Measurements from ENCODE around the gene DCLRE1C. TPM values are rescaled to one million over a fixed set of nuclear protein-coding genes. Genes with fewer than 3 reads are reported as not detected.

DCLRE1C gene
- total and polyA plus RNA-seq, 2 of the 8 experiments (the other 6 are each of a cell fraction or from before 2014, with no cell fraction given): 0.77 to 7.4 TPM

DNA sequence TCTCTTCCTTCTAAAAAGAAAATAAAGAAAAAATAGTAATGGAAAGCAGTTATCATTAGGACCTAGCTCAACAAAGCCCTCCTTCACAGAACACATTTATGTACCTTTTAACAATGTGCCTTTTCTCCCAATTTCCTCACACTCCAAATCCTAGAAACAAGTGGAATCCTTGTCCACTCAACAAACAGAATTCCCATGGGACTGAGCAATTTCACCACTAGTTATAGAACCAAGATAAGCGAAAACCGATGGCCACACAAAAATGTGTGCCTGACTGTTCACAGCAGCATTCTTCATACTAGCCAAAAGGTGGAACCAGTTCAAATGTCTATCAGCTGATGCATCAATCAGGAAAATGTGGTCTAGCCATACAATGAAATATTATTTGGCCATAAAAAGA lies 17.3 kb downstream of the DCLRE1C start:
- H4K91ac ChIP-seq (replicated peaks; ENCODE audit: insufficient read length, low read length): no peak overlapping the region
- no peak overlapping the region for H3K14ac ChIP-seq (ENCODE audit: insufficient read length)
- H3K4ac ChIP-seq (replicated peaks; ENCODE audit: insufficient read length, low read depth, low read length): no peak overlapping the region
- H3K4me2 ChIP-seq (ENCODE audit: insufficient read depth in 1 of 2, low read depth in 2 of 2, low read length in 2 of 2): no peak overlapping the region
- H3K56ac ChIP-seq (replicated peaks; ENCODE audit: insufficient read length, low read depth, low read length): no peak overlapping the region
- H3K9me3 ChIP-seq (ENCODE audit: insufficient read depth in 2 of 2, low read depth in 1 of 2, low read length in 1 of 2): no peaks in the 10 kb centered on the region
- H4K8ac ChIP-seq (ENCODE audit: extremely low read depth, insufficient read depth, low read length): no peak overlapping the region
- H2AK5ac ChIP-seq (ENCODE audit: low read depth, low read length): no peak overlapping the region
- ChIA-PET CTCF (ENCODE audit: partially characterized antibody) (interaction anchor here (0.5 to 1.2 kb wide), 3 partner anchors 10 to 37 kb away, joined by 3 read pairs; no protein-coding TSS in a partner anchor), POLR2A (ENCODE audit: partially characterized antibody) (no interaction called here)
- no peaks in the 10 kb centered on the region for H3K79me1 ChIP-seq (ENCODE audit: low read depth, low read length)
- no peaks in the 10 kb centered on the region for H3K27me3 ChIP-seq (replicated peaks in 1 of 4; ENCODE audit: control insufficient read depth in 3 of 4, extremely low read depth in 1 of 4, insufficient read depth in 3 of 4, low read length in 3 of 4)
- H3K23me2 ChIP-seq (ENCODE audit: low read depth, low read length): no peaks in the 10 kb centered on the region
- H3K18ac ChIP-seq (ENCODE audit: extremely low read depth, low read length): no peak overlapping the region
- no peak overlapping the region for H2AFZ ChIP-seq (ENCODE audit: low read length)
- peaks cover 0 to 22% (median 4%) of the 10 kb centered on the region in 4 experiments; a peak in 4 of 8 replicates for H3K36me3 ChIP-seq (ENCODE audit: control insufficient read depth in 2 of 4, insufficient read depth in 4 of 4, low read length in 3 of 4)
- H3K9ac ChIP-seq (replicated peaks in 1 of 4; ENCODE audit: extremely low read depth in 1 of 4, low read depth in 3 of 4, low read length in 3 of 4): no peak overlapping the region
- 83% methylated on average over 2 of the region's 2 CpGs; no CpG with 5 or more reads in 1 of the 2 experiments for WGBS, 2 experiments (ENCODE audit: extremely low coverage in 1 of 2, insufficient coverage in 1 of 2, insufficient read length in 1 of 2, insufficient replicate concordance in 2 of 2, low coverage in 1 of 2, low lambda C conversion rate in 2 of 2, missing lambda C conversion rate in 1 of 2)
- H3K27ac ChIP-seq (ENCODE audit: low read depth, low read length): no peak overlapping the region
- no peaks in the 10 kb centered on the region for H3K4me1 ChIP-seq (replicated peaks in 1 of 4; ENCODE audit: control insufficient read depth in 3 of 4, insufficient read depth in 4 of 4, low read length in 3 of 4)
- no peak overlapping the region for H3K4me3 ChIP-seq (ENCODE audit: extremely low read depth in 1 of 4, insufficient read depth in 2 of 4, low read depth in 3 of 4, low read length in 4 of 4)
- no peak for DNase-seq (ENCODE audit: low read depth in 1 of 2, low spot score in 2 of 2)
- H3K23ac ChIP-seq (ENCODE audit: insufficient read length): no peak overlapping the region
- no peak overlapping the region for H2BK5ac ChIP-seq (ENCODE audit: low read depth, low read length)
- H2BK15ac ChIP-seq (ENCODE audit: low read length): no peak overlapping the region
- no peak overlapping the region for H2BK12ac ChIP-seq (ENCODE audit: low read depth, low read length)
- H2BK120ac ChIP-seq (replicated peaks; ENCODE audit: low read depth, low read length): no peak overlapping the region
- H4K20me1 ChIP-seq (replicated peaks in 1 of 2; ENCODE audit: control insufficient read depth in 1 of 2, insufficient read depth in 2 of 2, low read length in 2 of 2): peaks cover 0 to 2% of the 10 kb centered on the region in 2 experiments
- no peak for FAIRE-seq
- H3K79me2 ChIP-seq (ENCODE audit: control insufficient read depth in 1 of 2, insufficient read depth in 2 of 2, low read length in 2 of 2): no peaks in the 10 kb centered on the region
- no peak overlapping the region for H4K5ac ChIP-seq (ENCODE audit: insufficient read length, low read depth, low read length)
- H2BK20ac ChIP-seq (ENCODE audit: low read length): no peak overlapping the region

Data from H1 (cell line).